MM.1S (cell line): Measurements from ENCODE around the gene TDRD3.
"Not testable (repeated sequence)": the region's sequence is repeated elsewhere in the genome, so short reads cannot be mapped to it uniquely, and the experiment has no call there.

Experiments used
- CTCF ChIP-seq: fragments of 300-600 bp; sonication (generic); IDR thresholded peaks from 2 replicates; pipeline ENCODE4 v1.5.1; 2016; ENCODE audit warnings: antibody characterized with exemption, low read length, mixed read lengths
- EZH2 ChIP-seq: fragments of 300-600 bp; sonication (generic); optimal IDR thresholded peaks from 2 replicates; pipeline ENCODE3; 2017; ENCODE audit warnings: low read depth, mild to moderate bottlenecking, antibody characterized with exemption, low read length, mixed read lengths
- EZH2phosphoT487 ChIP-seq: fragments of 300-600 bp; sonication (generic); IDR thresholded peaks from 2 replicates; pipeline ENCODE4 v1.6.1; 2018; ENCODE audit warnings: antibody characterized with exemption, low read length

- TF ChIP-seq CTCF, EZH2phosphoT487, EZH2: not testable (repeated sequence)
These were observed 10.8 kb downstream of the TDRD3 start for GRCh38 chr13:60407852-60408251.
